H9 (cell line): ENCODE results near the gene OPRL1. TPM values are rescaled to one million over a fixed set of nuclear protein-coding genes. Genes with fewer than 3 reads are reported as not detected.

ENCODE experiments used
- DNase-seq: peaks from one replicate; pipeline ENCODE4 v3.0.0-alpha.2; 2017
- H2AFZ ChIP-seq: one replicate; pipeline ENCODE4 v1.6.1; 2013; ENCODE audit warnings: mild to moderate bottlenecking, low read length, control low read depth, moderate library complexity
- H2AK5ac ChIP-seq: 2 replicates; pipeline ENCODE4 v1.6.1; 2013; ENCODE audit warnings: low read length, control low read depth, mixed read lengths; ENCODE audit not compliant: insufficient read length
- H2BK120ac ChIP-seq: one replicate; pipeline ENCODE4 v1.6.1; 2013; ENCODE audit warnings: low read depth, mild to moderate bottlenecking, low read length, control low read depth, inconsistent platforms; ENCODE audit not compliant: poor library complexity, severe bottlenecking
- H2BK12ac ChIP-seq: 2 replicates; pipeline ENCODE4 v1.6.1; 2013; ENCODE audit warnings: low read length, control low read depth, mixed read lengths, low read depth; ENCODE audit not compliant: insufficient read length
- H2BK15ac ChIP-seq: 2 replicates; pipeline ENCODE4 v1.6.1; 2013; ENCODE audit warnings: low read depth, low read length, control low read depth
- H2BK20ac ChIP-seq: one replicate; pipeline ENCODE4 v1.6.1; 2013; ENCODE audit warnings: low read depth, mild to moderate bottlenecking, low read length, control low read depth, inconsistent platforms; ENCODE audit not compliant: poor library complexity, severe bottlenecking
- H2BK5ac ChIP-seq: 2 replicates; pipeline ENCODE4 v1.6.1; 2013; ENCODE audit warnings: low read length, control low read depth, mixed read lengths; ENCODE audit not compliant: insufficient read length
- H3K14ac ChIP-seq: 2 replicates; pipeline ENCODE4 v1.6.1; 2013; ENCODE audit warnings: low read length, control low read depth; ENCODE audit not compliant: insufficient read depth
- H3K18ac ChIP-seq: 2 replicates; pipeline ENCODE4 v1.6.1; 2013; ENCODE audit warnings: low read depth, mild to moderate bottlenecking, mixed read lengths, low read length, control low read depth; ENCODE audit not compliant: insufficient read length
- H3K23ac ChIP-seq: 2 replicates; pipeline ENCODE4 v1.6.1; 2013; ENCODE audit warnings: low read length, control low read depth, mixed read lengths, low read depth; ENCODE audit not compliant: insufficient read length
- H3K23me2 ChIP-seq: 2 replicates; pipeline ENCODE4 v1.6.1; 2013; ENCODE audit warnings: low read depth, mild to moderate bottlenecking, mixed read lengths, low read length, control low read depth; ENCODE audit not compliant: insufficient read length, poor library complexity, severe bottlenecking
- H3K27ac ChIP-seq: 2 replicates; pipeline ENCODE4 v1.5.1; 2013; ENCODE audit warnings: low read length, control low read depth, mixed read lengths, low read depth; ENCODE audit not compliant: insufficient read length
- H3K27me3 ChIP-seq: 2 replicates; pipeline ENCODE4 v1.6.1; 2013; ENCODE audit warnings: low read length, control low read depth, inconsistent platforms; ENCODE audit not compliant: insufficient read depth
- H3K4ac ChIP-seq: 2 replicates; pipeline ENCODE4 v1.6.1; 2013; ENCODE audit warnings: low read depth, mild to moderate bottlenecking, control low read depth, inconsistent platforms, low read length, moderate library complexity
- H3K4me1 ChIP-seq: 2 replicates; pipeline ENCODE4 v1.6.1; 2013; ENCODE audit warnings: low read length, control low read depth, inconsistent platforms; ENCODE audit not compliant: insufficient read depth
- H3K4me2 ChIP-seq: 2 replicates; pipeline ENCODE4 v1.6.1; 2013; ENCODE audit warnings: low read length, control low read depth, mixed read lengths; ENCODE audit not compliant: insufficient read length, insufficient read depth
- H3K56ac ChIP-seq: 2 replicates; pipeline ENCODE4 v1.6.1; 2013; ENCODE audit warnings: low read depth, mild to moderate bottlenecking, mixed read lengths, low read length, control low read depth; ENCODE audit not compliant: insufficient read length
- H3K79me1 ChIP-seq: 2 replicates; pipeline ENCODE4 v1.6.1; 2013; ENCODE audit warnings: low read depth, mild to moderate bottlenecking, moderate library complexity, low read length, control low read depth, inconsistent platforms; ENCODE audit not compliant: insufficient read depth, poor library complexity, severe bottlenecking
- H3K79me2 ChIP-seq: 2 replicates; pipeline ENCODE4 v1.6.1; 2013; ENCODE audit warnings: low read length, control low read depth, inconsistent platforms; ENCODE audit not compliant: insufficient read depth
- H3K9ac ChIP-seq: 2 replicates; pipeline ENCODE4 v1.6.1; 2013; ENCODE audit warnings: low read length, control low read depth, mixed read lengths; ENCODE audit not compliant: insufficient read length; ENCODE audit errors: extremely low read depth
- H3K9me3 ChIP-seq: one replicate; pipeline ENCODE4 v1.6.1; 2013; ENCODE audit warnings: low read depth, low read length, inconsistent platforms; ENCODE audit not compliant: control insufficient read depth
- H3T11ph ChIP-seq: one replicate; pipeline ENCODE4 v1.6.1; 2013; ENCODE audit warnings: mild to moderate bottlenecking, low read length, control low read depth, inconsistent platforms
- H4K20me1 ChIP-seq: one replicate; pipeline ENCODE4 v1.6.1; 2013; ENCODE audit not compliant: control insufficient read depth, insufficient read length, insufficient read depth
- H4K5ac ChIP-seq: 2 replicates; pipeline ENCODE4 v1.6.1; 2013; ENCODE audit warnings: low read depth, mild to moderate bottlenecking, mixed read lengths, low read length, control low read depth; ENCODE audit not compliant: insufficient read length
- H4K8ac ChIP-seq: replicated peaks from 2 replicates; pipeline ENCODE4 v1.6.1; 2013; ENCODE audit warnings: low read length, control low read depth, mixed read lengths, low read depth; ENCODE audit not compliant: insufficient read length
- H4K91ac ChIP-seq: 2 replicates; pipeline ENCODE4 v1.6.1; 2013; ENCODE audit warnings: low read depth, mild to moderate bottlenecking, moderate library complexity, mixed read lengths, low read length, control low read depth; ENCODE audit not compliant: insufficient read length
- H3K27ac Mint-ChIP-seq, 3 experiments: 2 replicates in 2 of 3; 3 replicates in 1 of 3; pipeline ENCODE4 v1.8.0; 2020 to 2021; ENCODE audit warnings: mixed read lengths in 3 of 3, mild to moderate bottlenecking in 1 of 3, moderate library complexity in 1 of 3
- H3K27me3 Mint-ChIP-seq: 2 replicates; pipeline ENCODE4 v1.8.0; 2021; ENCODE audit warnings: low read depth, mild to moderate bottlenecking, moderate library complexity, mixed read lengths
- H3K36me3 Mint-ChIP-seq, 3 experiments: 2 replicates in 2 of 3; 3 replicates in 1 of 3; pipeline ENCODE4 v1.8.0; 2020 to 2021; ENCODE audit warnings: low read depth in 3 of 3, mixed read lengths in 3 of 3; ENCODE audit not compliant: insufficient read depth in 1 of 3
- H3K4me1 Mint-ChIP-seq, 2 experiments: 2 replicates each; pipeline ENCODE4 v1.8.0; 2020; ENCODE audit warnings: mixed read lengths in 2 of 2
- H3K4me3 Mint-ChIP-seq, 2 experiments: 2 replicates in 1 of 2; 3 replicates in 1 of 2; pipeline ENCODE4 v1.8.0; 2020 to 2021; ENCODE audit warnings: mild to moderate bottlenecking in 2 of 2, mixed read lengths in 2 of 2, moderate library complexity in 1 of 2
- H3K9me3 Mint-ChIP-seq, 2 experiments: 2 replicates in 1 of 2; 3 replicates in 1 of 2; pipeline ENCODE4 v1.8.0; 2020; ENCODE audit warnings: mild to moderate bottlenecking in 2 of 2, mixed read lengths in 2 of 2, moderate library complexity in 1 of 2
- WGBS: extraction: QIAGEN DNeasy Blood & Tissue Kit; methylation state at CpG from one replicate; pipeline ENCODE4 v1.1.7; 2013; ENCODE audit warnings: missing lambda C conversion rate, low lambda C conversion rate, mixed read lengths; ENCODE audit not compliant: insufficient read length; ENCODE audit errors: extremely low coverage; 5-methylcytosine and 5-hydroxymethylcytosine counted together
- total RNA-seq: library from RNA; stranded (reverse); gene quantifications from 2 replicates; pipeline ENCODE4 v1.2.1, GENCODE V29; 2021
- TF ChIP-seq, protein P1 (sequence below): fragments of 200-600 bp; sonication (generic); conservative IDR thresholded peaks from 3 replicates; pipeline ENCODE4 v1.8.0; 2021; ENCODE audit warnings: antibody characterized with exemption, mild to moderate bottlenecking

OPRL1 gene
- total RNA-seq, 1 experiment from 2014 or later: 0.90 TPM

DNA sequence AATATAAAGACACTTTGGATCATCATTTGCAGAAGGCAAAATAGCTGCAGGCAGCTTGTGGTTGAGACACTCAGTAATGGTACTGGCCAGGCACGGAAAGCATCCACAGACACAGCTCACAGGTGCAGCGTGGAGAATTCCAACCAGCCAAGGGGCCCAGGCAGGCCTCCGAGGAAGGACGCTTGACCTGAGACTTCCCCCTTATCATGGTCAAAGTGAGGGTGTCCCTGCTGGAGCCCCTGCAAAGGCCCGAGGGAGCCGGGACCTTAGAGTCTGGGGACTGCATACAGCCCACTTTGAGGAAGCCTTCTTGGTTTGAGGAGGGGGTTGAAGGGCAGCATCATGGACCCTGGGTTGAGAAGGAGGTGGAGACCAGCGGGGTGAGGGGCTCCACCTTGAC lies 69.3 kb downstream of the OPRL1 start:
- no peak overlapping the region for H4K91ac ChIP-seq
- no peak overlapping the region for H3K9ac ChIP-seq
- H2BK120ac ChIP-seq: no peak overlapping the region
- no peak overlapping the region for H2BK20ac ChIP-seq
- Mint-ChIP-seq H3K4me1 (peaks cover 28 to 33% of the 10 kb centered on the region in 2 experiments), H3K4me3 (no peak overlapping the region), H3K27ac (no peak overlapping the region; a peak in 1 of 7 replicates), H3K9me3 (peaks cover 17 to 19% of the 10 kb centered on the region in 2 experiments), H3K36me3 (peaks cover 12 to 16% (median 15%) of the 10 kb centered on the region in 3 experiments), H3K27me3 (peaks cover 11% of the 10 kb centered on the region)
- no peaks in the 10 kb centered on the region for H3K79me2 ChIP-seq
- H2BK12ac ChIP-seq: no peak overlapping the region
- peaks cover 9% of the 10 kb centered on the region for H3K9me3 ChIP-seq
- DNase-seq: no peak
- H4K5ac ChIP-seq: no peak overlapping the region
- H3T11ph ChIP-seq: no peak overlapping the region
- H3K4ac ChIP-seq: no peak overlapping the region
- no peak overlapping the region for H3K4me2 ChIP-seq
- no peak overlapping the region for H4K8ac ChIP-seq
- no peaks in the 10 kb centered on the region for H3K23me2 ChIP-seq
- H2BK5ac ChIP-seq: no peak overlapping the region
- H3K23ac ChIP-seq: no peak overlapping the region
- no peaks in the 10 kb centered on the region for H3K79me1 ChIP-seq
- H4K20me1 ChIP-seq: no peaks in the 10 kb centered on the region
- no peak overlapping the region for H3K18ac ChIP-seq
- H3K27me3 ChIP-seq: no peaks in the 10 kb centered on the region
- H3K4me1 ChIP-seq: no peaks in the 10 kb centered on the region; the same call in 1 of the 2 replicates
- no peak overlapping the region for H2AFZ ChIP-seq
- TF ChIP-seq, protein P1, sequence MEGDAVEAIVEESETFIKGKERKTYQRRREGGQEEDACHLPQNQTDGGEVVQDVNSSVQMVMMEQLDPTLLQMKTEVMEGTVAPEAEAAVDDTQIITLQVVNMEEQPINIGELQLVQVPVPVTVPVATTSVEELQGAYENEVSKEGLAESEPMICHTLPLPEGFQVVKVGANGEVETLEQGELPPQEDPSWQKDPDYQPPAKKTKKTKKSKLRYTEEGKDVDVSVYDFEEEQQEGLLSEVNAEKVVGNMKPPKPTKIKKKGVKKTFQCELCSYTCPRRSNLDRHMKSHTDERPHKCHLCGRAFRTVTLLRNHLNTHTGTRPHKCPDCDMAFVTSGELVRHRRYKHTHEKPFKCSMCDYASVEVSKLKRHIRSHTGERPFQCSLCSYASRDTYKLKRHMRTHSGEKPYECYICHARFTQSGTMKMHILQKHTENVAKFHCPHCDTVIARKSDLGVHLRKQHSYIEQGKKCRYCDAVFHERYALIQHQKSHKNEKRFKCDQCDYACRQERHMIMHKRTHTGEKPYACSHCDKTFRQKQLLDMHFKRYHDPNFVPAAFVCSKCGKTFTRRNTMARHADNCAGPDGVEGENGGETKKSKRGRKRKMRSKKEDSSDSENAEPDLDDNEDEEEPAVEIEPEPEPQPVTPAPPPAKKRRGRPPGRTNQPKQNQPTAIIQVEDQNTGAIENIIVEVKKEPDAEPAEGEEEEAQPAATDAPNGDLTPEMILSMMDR: no peak
- H3K27ac ChIP-seq: no peak overlapping the region
- no peak overlapping the region for H3K14ac ChIP-seq
- H3K56ac ChIP-seq: no peak overlapping the region
- no peak overlapping the region for H2BK15ac ChIP-seq
- WGBS: no CpG with 5 or more reads among the region's 7 CpGs
- H2AK5ac ChIP-seq: no peak overlapping the region
